ENCODE data around the gene TRIM56. TPM values are rescaled to one million over a fixed set of nuclear protein-coding genes. Genes with fewer than 3 reads are reported as not detected.
A peak's percentile ranks its signal among the peaks of the same experiment; 100 is the strongest.

TRIM56 gene
- total RNA-seq, 4 donors from 2014 or later = 12.1 to 19.6 (median 13.6) TPM

- Histone ChIP-seq H3K36me3 (no peaks in the 10 kb centered on the region), H3K9me3 (no peaks in the 10 kb centered on the region), H3K4me1 (peaks cover 22 to 78% (median 55%) of the 10 kb centered on the region in 3 donors), H3K4me3 (no peak overlapping the region), H3K27ac (peak overlapping the region; percentile 18 to 85 (median 70)), H3K27me3 (no peaks in the 10 kb centered on the region)
- intact Hi-C loops (cut with DNase I) = no loop called here
- TF ChIP-seq POLR2A (IDR thresholded peaks at IDR 0.05) = no peak
- TF ChIP-seq, protein P1, sequence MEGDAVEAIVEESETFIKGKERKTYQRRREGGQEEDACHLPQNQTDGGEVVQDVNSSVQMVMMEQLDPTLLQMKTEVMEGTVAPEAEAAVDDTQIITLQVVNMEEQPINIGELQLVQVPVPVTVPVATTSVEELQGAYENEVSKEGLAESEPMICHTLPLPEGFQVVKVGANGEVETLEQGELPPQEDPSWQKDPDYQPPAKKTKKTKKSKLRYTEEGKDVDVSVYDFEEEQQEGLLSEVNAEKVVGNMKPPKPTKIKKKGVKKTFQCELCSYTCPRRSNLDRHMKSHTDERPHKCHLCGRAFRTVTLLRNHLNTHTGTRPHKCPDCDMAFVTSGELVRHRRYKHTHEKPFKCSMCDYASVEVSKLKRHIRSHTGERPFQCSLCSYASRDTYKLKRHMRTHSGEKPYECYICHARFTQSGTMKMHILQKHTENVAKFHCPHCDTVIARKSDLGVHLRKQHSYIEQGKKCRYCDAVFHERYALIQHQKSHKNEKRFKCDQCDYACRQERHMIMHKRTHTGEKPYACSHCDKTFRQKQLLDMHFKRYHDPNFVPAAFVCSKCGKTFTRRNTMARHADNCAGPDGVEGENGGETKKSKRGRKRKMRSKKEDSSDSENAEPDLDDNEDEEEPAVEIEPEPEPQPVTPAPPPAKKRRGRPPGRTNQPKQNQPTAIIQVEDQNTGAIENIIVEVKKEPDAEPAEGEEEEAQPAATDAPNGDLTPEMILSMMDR (IDR thresholded peaks at IDR 0.05) = no peak
- WGBS, 2 donors = 20 to 24% methylated on average over 6 of the region's 7 CpGs
- no peak for DNase-seq
Measured at GRCh38 chr7:101124376-101125056, 39.2 kb downstream of the TRIM56 start.

GRCh38 chr7:101125989-101126650 lies 40.8 kb downstream of the TRIM56 start:
- Histone ChIP-seq H3K4me1 (peaks cover 22 to 73% (median 55%) of the 10 kb centered on the region in 3 donors), H3K27ac (peak overlapping the region; percentile 70 to 89 (median 82)), H3K27me3 (no peaks in the 10 kb centered on the region), H3K36me3 (peaks cover 0 to 11% (median 0%) of the 10 kb centered on the region in 3 donors), H3K9me3 (no peaks in the 10 kb centered on the region), H3K4me3 (peak overlapping the region in 2 of 4 donors; percentile 33 to 59)
- intact Hi-C loops (cut with DNase I) = no loop called here
- DNase-seq = no peak
- no peak for TF ChIP-seq POLR2A (IDR thresholded peaks at IDR 0.05)
- TF ChIP-seq, protein P1 (IDR thresholded peaks at IDR 0.05) = no peak
- 30 to 34% methylated on average over 8 to 10 of the region's 15 CpGs for WGBS, 2 donors

- no peaks in the 10 kb centered on the region for H3K9me3 ChIP-seq
- intact Hi-C loops (cut with DNase I) = no loop called here
- peaks cover 21 to 66% (median 52%) of the 10 kb centered on the region in 3 donors for H3K4me1 ChIP-seq
- TF ChIP-seq POLR2A (IDR thresholded peaks at IDR 0.05) = peak in 3 of 4 donors; percentile 83 to 88 (median 84)
- TF ChIP-seq, protein P1 (IDR thresholded peaks at IDR 0.05) = peak in 1 of 6 experiments; percentile 17
- peak within 1 kb of the TSS; percentile 70 to 89 (median 82) for H3K27ac ChIP-seq
- DNase-seq = peak; percentile 47
- 8 to 12% methylated on average over 7 to 20 of the region's 22 CpGs for WGBS, 2 donors
- peaks cover 0 to 13% (median 0%) of the 10 kb centered on the region in 3 donors for H3K36me3 ChIP-seq
- H3K4me3 ChIP-seq = peak within 1 kb of the TSS in 3 of 4 donors; percentile 33 to 59 (median 35)
- no peaks in the 10 kb centered on the region for H3K27me3 ChIP-seq
Measured at GRCh38 chr7:101126651-101127459, 41.6 kb downstream of the TRIM56 start, which contains the start of gene SERPINE1. SERPINE1 (plus strand) TSS chr7:101127104; CDS start chr7:101128394, 1,290 bp downstream.

GRCh38 chr7:101127460-101128039 lies 42.3 kb downstream of the TRIM56 start:
- intact Hi-C loops (cut with DNase I) = no loop called here
- Histone ChIP-seq H3K27me3 (no peaks in the 10 kb centered on the region), H3K4me3 (peak overlapping the region in 3 of 4 donors; percentile 33 to 59 (median 35)), H3K9me3 (no peaks in the 10 kb centered on the region), H3K36me3 (peaks cover 0 to 16% (median 0%) of the 10 kb centered on the region in 3 donors), H3K27ac (peak overlapping the region; percentile 70 to 89 (median 82)), H3K4me1 (peaks cover 17 to 59% (median 45%) of the 10 kb centered on the region in 3 donors)
- TF ChIP-seq, protein P1 (IDR thresholded peaks at IDR 0.05) = no peak
- TF ChIP-seq POLR2A (IDR thresholded peaks at IDR 0.05) = no peak
- WGBS, 2 donors = 70 to 83% methylated on average over 1 to 2 of the region's 3 CpGs
- no peak for DNase-seq
